Breast epithelium (tissue), 3 donors: Measurements from ENCODE around the gene MAP3K2.

ENCODE experiments used
- POLR2A ChIP-seq: fragments of 450-650 bp; IDR thresholded peaks from one replicate; pipeline ENCODE4 v1.6.1; 2016; ENCODE audit warnings: antibody characterized with exemption, mild to moderate bottlenecking, moderate library complexity
- POLR2AphosphoS5 ChIP-seq, 3 donors: sonication (generic); formaldehyde crosslinking; IDR thresholded peaks; one replicate each; pipeline ENCODE4 v1.6.1; 2017; ENCODE audit warnings: antibody characterized with exemption in 3 of 3
- TF ChIP-seq, protein P1 (sequence below), 3 donors: fragments of 450-650 bp; IDR thresholded peaks; one replicate each; pipeline ENCODE4 v1.5.1; 2016 to 2017; ENCODE audit warnings: antibody characterized with exemption in 3 of 3, mild to moderate bottlenecking in 3 of 3, moderate library complexity in 3 of 3

DNA sequence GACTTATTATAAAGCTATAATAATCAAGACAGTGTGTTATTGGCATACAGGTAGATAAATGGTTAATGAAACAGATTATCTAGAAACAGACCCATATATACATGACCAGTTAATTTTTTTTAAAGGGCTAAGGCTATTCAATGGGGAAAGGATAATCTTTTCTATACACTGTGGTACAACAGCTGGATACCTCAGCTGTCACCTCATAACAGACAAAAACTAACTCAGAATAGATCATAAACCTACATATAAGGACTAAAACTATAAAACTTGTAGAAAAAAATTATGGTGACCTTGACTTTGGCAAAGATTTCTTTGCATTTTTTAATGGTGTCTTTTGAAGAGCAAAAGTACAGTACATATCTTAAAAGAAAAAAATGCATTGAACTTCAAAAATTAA lies 30.2 kb downstream of the MAP3K2 start:
- TF ChIP-seq, protein P1, sequence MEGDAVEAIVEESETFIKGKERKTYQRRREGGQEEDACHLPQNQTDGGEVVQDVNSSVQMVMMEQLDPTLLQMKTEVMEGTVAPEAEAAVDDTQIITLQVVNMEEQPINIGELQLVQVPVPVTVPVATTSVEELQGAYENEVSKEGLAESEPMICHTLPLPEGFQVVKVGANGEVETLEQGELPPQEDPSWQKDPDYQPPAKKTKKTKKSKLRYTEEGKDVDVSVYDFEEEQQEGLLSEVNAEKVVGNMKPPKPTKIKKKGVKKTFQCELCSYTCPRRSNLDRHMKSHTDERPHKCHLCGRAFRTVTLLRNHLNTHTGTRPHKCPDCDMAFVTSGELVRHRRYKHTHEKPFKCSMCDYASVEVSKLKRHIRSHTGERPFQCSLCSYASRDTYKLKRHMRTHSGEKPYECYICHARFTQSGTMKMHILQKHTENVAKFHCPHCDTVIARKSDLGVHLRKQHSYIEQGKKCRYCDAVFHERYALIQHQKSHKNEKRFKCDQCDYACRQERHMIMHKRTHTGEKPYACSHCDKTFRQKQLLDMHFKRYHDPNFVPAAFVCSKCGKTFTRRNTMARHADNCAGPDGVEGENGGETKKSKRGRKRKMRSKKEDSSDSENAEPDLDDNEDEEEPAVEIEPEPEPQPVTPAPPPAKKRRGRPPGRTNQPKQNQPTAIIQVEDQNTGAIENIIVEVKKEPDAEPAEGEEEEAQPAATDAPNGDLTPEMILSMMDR (IDR thresholded peaks at IDR 0.05), result no peak
- TF ChIP-seq POLR2A, result no peak
- TF ChIP-seq POLR2AphosphoS5 (IDR thresholded peaks at IDR 0.05), result no peak
